ENCODE results near the gene KIF5C.

The KIF5C gene

DNA sequence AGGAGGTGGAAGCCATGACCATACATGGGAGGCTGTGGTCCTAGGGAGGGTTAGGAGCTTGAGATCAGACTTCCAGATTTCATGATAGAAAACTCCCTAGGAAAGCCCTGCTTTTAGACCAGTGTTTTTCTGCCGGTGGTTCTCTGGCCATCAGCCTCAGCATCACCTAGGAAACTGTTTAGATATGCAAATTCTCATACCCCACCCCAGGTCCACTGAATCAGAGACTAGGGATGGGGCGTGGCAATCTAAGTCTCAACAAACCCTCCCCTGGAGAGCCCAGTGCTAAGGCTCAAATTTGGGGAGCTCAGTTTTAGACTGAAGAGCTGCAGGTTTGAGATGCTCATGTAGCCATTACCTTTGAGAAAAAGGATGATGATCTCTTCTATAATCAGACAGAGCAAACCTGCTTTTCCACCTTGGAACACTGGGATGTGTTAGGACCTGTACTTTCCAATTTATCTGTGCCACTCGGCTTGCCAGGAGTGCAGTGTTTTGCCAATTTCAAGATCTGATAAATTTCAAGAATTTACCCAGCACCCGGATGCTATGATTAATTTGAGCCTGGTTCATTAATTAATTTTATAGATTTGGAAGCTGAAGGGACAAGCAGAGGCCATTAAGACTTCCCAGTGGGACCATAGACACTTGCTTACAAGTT is 132.0 kb downstream of the KIF5C start:
- Histone ChIP-seq H3K27ac (replicated peaks) (no peak overlapping the region), H3K4me3 (replicated peaks; ENCODE audit: insufficient read depth, low read length) (no peak overlapping the region), H3K27me3 (ENCODE audit: insufficient read depth, poor library complexity, severe bottlenecking) (peaks cover 3% of the 10 kb centered on the region)
- no peak for DNase-seq (ENCODE audit: low read depth in 1 of 2, low spot score in 1 of 2)
- TF ChIP-seq, protein P1, sequence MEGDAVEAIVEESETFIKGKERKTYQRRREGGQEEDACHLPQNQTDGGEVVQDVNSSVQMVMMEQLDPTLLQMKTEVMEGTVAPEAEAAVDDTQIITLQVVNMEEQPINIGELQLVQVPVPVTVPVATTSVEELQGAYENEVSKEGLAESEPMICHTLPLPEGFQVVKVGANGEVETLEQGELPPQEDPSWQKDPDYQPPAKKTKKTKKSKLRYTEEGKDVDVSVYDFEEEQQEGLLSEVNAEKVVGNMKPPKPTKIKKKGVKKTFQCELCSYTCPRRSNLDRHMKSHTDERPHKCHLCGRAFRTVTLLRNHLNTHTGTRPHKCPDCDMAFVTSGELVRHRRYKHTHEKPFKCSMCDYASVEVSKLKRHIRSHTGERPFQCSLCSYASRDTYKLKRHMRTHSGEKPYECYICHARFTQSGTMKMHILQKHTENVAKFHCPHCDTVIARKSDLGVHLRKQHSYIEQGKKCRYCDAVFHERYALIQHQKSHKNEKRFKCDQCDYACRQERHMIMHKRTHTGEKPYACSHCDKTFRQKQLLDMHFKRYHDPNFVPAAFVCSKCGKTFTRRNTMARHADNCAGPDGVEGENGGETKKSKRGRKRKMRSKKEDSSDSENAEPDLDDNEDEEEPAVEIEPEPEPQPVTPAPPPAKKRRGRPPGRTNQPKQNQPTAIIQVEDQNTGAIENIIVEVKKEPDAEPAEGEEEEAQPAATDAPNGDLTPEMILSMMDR (IDR thresholded peaks at IDR 0.05; ENCODE audit: insufficient read depth, low read length), result no peak
- no peak for TF ChIP-seq POLR2AphosphoS5 (IDR thresholded peaks at IDR 0.05; ENCODE audit: low read depth)
- TF ChIP-seq SPI1 (IDR thresholded peaks at IDR 0.05; ENCODE audit: borderline replicate concordance, low read depth), result no peak
- TF ChIP-seq GABPA (IDR thresholded peaks at IDR 0.05; ENCODE audit: low read depth), result no peak

DNA sequence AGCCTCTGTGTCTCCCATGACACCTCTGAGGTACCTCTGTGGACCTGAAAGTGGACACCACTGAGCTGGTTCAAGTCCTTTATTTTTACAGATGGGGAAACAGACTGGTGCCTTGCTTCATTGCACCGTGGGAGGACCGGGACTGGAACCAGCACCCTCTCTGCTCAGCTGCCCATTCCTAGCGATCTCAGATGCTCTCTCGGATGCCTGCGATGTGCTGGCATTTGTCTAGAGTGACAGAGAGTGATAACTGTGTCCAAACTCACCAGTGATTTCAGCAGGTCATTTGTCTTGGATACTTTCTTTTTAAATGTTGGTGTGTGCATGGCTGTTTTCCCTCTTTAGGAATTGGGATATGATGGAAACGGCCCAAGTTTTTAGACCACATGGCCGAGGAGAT is 133.4 kb downstream of the KIF5C start:
- DNase-seq (ENCODE audit: low read depth in 1 of 2, low spot score in 1 of 2), result no peak
- no peak for TF ChIP-seq GABPA (IDR thresholded peaks at IDR 0.05; ENCODE audit: low read depth)
- TF ChIP-seq, protein P2, sequence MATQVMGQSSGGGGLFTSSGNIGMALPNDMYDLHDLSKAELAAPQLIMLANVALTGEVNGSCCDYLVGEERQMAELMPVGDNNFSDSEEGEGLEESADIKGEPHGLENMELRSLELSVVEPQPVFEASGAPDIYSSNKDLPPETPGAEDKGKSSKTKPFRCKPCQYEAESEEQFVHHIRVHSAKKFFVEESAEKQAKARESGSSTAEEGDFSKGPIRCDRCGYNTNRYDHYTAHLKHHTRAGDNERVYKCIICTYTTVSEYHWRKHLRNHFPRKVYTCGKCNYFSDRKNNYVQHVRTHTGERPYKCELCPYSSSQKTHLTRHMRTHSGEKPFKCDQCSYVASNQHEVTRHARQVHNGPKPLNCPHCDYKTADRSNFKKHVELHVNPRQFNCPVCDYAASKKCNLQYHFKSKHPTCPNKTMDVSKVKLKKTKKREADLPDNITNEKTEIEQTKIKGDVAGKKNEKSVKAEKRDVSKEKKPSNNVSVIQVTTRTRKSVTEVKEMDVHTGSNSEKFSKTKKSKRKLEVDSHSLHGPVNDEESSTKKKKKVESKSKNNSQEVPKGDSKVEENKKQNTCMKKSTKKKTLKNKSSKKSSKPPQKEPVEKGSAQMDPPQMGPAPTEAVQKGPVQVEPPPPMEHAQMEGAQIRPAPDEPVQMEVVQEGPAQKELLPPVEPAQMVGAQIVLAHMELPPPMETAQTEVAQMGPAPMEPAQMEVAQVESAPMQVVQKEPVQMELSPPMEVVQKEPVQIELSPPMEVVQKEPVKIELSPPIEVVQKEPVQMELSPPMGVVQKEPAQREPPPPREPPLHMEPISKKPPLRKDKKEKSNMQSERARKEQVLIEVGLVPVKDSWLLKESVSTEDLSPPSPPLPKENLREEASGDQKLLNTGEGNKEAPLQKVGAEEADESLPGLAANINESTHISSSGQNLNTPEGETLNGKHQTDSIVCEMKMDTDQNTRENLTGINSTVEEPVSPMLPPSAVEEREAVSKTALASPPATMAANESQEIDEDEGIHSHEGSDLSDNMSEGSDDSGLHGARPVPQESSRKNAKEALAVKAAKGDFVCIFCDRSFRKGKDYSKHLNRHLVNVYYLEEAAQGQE (IDR thresholded peaks at IDR 0.05; ENCODE audit: insufficient replicate concordance, low read depth), result no peak
- TF ChIP-seq SPI1 (IDR thresholded peaks at IDR 0.05; ENCODE audit: borderline replicate concordance, low read depth), result no peak
- TF ChIP-seq, protein P1 (IDR thresholded peaks at IDR 0.05; ENCODE audit: insufficient read depth, low read length), result no peak
- Histone ChIP-seq H3K27ac (replicated peaks) (no peak overlapping the region), H3K4me3 (replicated peaks; ENCODE audit: insufficient read depth, low read length) (no peak overlapping the region), H3K27me3 (ENCODE audit: insufficient read depth, poor library complexity, severe bottlenecking) (peaks cover 3% of the 10 kb centered on the region)

DNA sequence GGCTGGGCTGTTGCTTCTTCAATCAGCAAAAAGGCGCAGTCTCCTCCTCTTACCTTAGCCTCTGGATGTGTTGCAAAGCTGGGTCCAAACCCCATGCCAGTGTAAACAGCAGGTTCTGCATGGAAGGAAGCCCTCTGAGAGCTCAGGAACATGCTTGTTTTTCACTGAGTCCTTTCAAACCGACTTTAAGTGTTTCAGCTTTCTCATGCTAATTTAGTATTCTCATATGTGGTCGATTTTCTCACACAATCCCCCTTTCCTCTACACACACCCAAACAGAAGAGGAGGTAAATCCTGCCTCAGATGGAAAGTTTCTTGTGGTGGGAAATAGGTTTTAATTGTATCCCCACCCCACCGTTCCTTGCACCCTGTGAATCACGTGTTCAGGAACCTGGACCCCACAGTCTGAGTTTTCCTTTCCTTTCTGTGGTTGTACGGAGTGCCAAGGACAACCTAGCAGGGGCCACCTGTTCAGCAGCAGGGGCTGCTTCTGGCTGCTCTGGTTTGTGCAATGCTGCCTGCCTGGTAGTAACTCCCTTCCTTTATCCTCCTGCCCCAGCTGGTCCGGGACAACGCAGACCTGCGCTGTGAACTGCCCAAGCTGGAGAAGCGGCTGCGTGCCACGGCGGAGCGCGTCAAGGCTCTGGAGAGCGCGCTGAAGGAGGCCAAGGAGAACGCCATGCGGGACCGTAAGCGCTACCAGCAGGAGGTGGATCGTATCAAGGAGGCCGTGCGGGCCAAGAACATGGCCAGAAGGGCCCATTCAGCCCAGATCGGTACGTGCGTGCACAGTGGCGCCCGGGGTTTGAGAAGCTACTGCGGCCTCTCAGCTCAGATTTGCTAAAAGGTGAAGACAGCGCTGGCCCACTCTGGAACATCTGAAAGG is 134.8 kb downstream of the KIF5C start:
- peaks cover under 1% of the 10 kb centered on the region for H3K27me3 ChIP-seq (ENCODE audit: insufficient read depth, poor library complexity, severe bottlenecking)
- TF ChIP-seq, protein P2 (IDR thresholded peaks at IDR 0.05; ENCODE audit: insufficient replicate concordance, low read depth), result no peak
- TF ChIP-seq POLR2AphosphoS5 (IDR thresholded peaks at IDR 0.05; ENCODE audit: low read depth), result no peak
- no peak for TF ChIP-seq GABPA (IDR thresholded peaks at IDR 0.05; ENCODE audit: low read depth)
- no peak for TF ChIP-seq SPI1 (IDR thresholded peaks at IDR 0.05; ENCODE audit: borderline replicate concordance, low read depth)
- TF ChIP-seq, protein P1 (IDR thresholded peaks at IDR 0.05; ENCODE audit: insufficient read depth, low read length), result no peak
- H3K4me3 ChIP-seq (replicated peaks; ENCODE audit: insufficient read depth, low read length), result no peak overlapping the region
- no peak overlapping the region for H3K27ac ChIP-seq (replicated peaks)
- no peak for DNase-seq (ENCODE audit: low read depth in 1 of 2, low spot score in 1 of 2)
